K562 treated with DMSO at 1 percent for 48 hours (cell line): ENCODE results near the gene FOXO1. TPM values are rescaled to one million over a fixed set of nuclear protein-coding genes. Genes with fewer than 3 reads are reported as not detected.

Experiments used
- total RNA-seq: library from RNA; unstranded; fragments of 300-600 nt; gene quantifications from 2 replicates; pipeline ENCODE4 v1.2.3, GENCODE V29; 2022; ENCODE audit warnings: low replicate concordance; ENCODE audit errors: extremely low read depth

The FOXO1 gene
- not detected in 2 replicates for total RNA-seq

GRCh38 chr13:40666045-40666932 is at the start of gene FOXO1:
Gene FOXO1, minus strand, starts transcription at chr13:40666641. Its CDS starts 429 bp downstream, at chr13:40666212.

Other genes with a start within 250 kb of the FOXO1 start
- not detected in 2 replicates for gene MRPS31, start 104.5 kb upstream of the FOXO1 start, total RNA-seq
- gene SLC25A15, start 123.0 kb upstream of the FOXO1 start, total RNA-seq = not detected in 2 replicates